Caco-2 (cell line): ENCODE measurements around the gene SSR3. TPM values are rescaled to one million over a fixed set of nuclear protein-coding genes. Genes with fewer than 3 reads are reported as not detected.

Experiments
- BruUV-seq: library from RNA; stranded (reverse); fragments of 400-500 nt; replicated peaks from 2 replicates; lab custom pipeline; 2021; lab: Mats Ljungman, UMichigan
- CTCF ChIA-PET: fragments of 300-600 bp; sonication (Branson Sonifier 250); formaldehyde crosslinking; loops from one replicate; lab custom pipeline; 2022; ENCODE audit warnings: antibody characterized with exemption; lab: Charles Lee
- POLR2A ChIA-PET: fragments of 300-600 bp; sonication (Branson Sonifier 250); formaldehyde crosslinking; loops from one replicate; lab custom pipeline; 2022; ENCODE audit warnings: antibody characterized with exemption; lab: Charles Lee
- DNase-seq, 2 experiments: peaks; one replicate each; pipeline versions ENCODE4 v3.0.0 to v3.0.0-alpha.2; 2020 to 2022
- H3K27me3 ChIP-seq: replicated peaks from 2 replicates; pipeline ENCODE4 v1.6.0; 2011; ENCODE audit warnings: low read length; ENCODE audit not compliant: control insufficient read depth, insufficient read depth
- H3K36me3 ChIP-seq: 2 replicates; pipeline ENCODE4 v1.5.1; 2011; ENCODE audit warnings: low read length; ENCODE audit not compliant: control insufficient read depth, insufficient read depth
- H3K4me1 ChIP-seq: fragments of 250-450 bp; sonication (Bioruptor Pico); 2 replicates; pipeline ENCODE4 v1.5.1; 2020; ENCODE audit warnings: mild to moderate bottlenecking
- H3K4me3 ChIP-seq: 2 replicates; pipeline ENCODE4 v1.5.1; 2011; ENCODE audit warnings: low read depth, mild to moderate bottlenecking, control low read depth, low read length
- H3K9me3 ChIP-seq: fragments of 250-450 bp; sonication (Bioruptor Pico); 2 replicates; pipeline ENCODE4 v1.5.1; 2020; ENCODE audit warnings: mild to moderate bottlenecking, moderate library complexity
- H3K27ac Mint-ChIP-seq: one replicate; pipeline ENCODE4 v1.8.0; 2022; ENCODE audit warnings: mixed read lengths; ENCODE audit not compliant: unreplicated experiment
- H3K27me3 Mint-ChIP-seq: one replicate; pipeline ENCODE4 v1.8.0; 2022; ENCODE audit warnings: mixed read lengths; ENCODE audit not compliant: insufficient read depth, unreplicated experiment
- H3K36me3 Mint-ChIP-seq: one replicate; pipeline ENCODE4 v1.8.0; 2022; ENCODE audit warnings: mild to moderate bottlenecking, mixed read lengths; ENCODE audit not compliant: insufficient read depth, unreplicated experiment
- H3K4me1 Mint-ChIP-seq: one replicate; pipeline ENCODE4 v1.8.0; 2022; ENCODE audit warnings: low read depth, mixed read lengths; ENCODE audit not compliant: unreplicated experiment
- H3K4me3 Mint-ChIP-seq: one replicate; pipeline ENCODE4 v1.8.0; 2022; ENCODE audit warnings: mild to moderate bottlenecking, moderate library complexity, mixed read lengths; ENCODE audit not compliant: unreplicated experiment
- H3K9me3 Mint-ChIP-seq: one replicate; pipeline ENCODE4 v1.8.0; 2022; ENCODE audit warnings: mixed read lengths; ENCODE audit not compliant: unreplicated experiment
- CTCF ChIP-seq, 2 experiments: fragments of 200-600 bp in 1 of 2; IDR thresholded peaks; 1 replicate in 1 of 2; 2 replicates in 1 of 2; pipeline versions ENCODE4 v1.5.1 to v1.8.0; 2011 to 2022; ENCODE audit warnings: antibody characterized with exemption in 1 of 2, control low read depth in 1 of 2, inconsistent platforms in 1 of 2, low read depth in 1 of 2, low read length in 1 of 2, mild to moderate bottlenecking in 1 of 2, moderate library complexity in 1 of 2; ENCODE audit not compliant: insufficient read depth in 1 of 2, severe bottlenecking in 1 of 2, unreplicated experiment in 1 of 2
- intact Hi-C: fragments of 100-400 bp; cut with micrococcal nuclease; formaldehyde crosslinking; loops from one replicate; pipeline ENCODE4 v1.10.0; 2022; ENCODE audit not compliant: unreplicated experiment
- total RNA-seq: library from RNA; stranded (reverse); gene quantifications from 2 replicates; pipeline ENCODE4 v1.2.3, GENCODE V29; 2022

Gene SSR3
- total RNA-seq, 1 experiment from 2014 or later, result 186 TPM

- no peak overlapping the region for H3K4me3 Mint-ChIP-seq
- no peak overlapping the region for H3K4me3 ChIP-seq
- no TSS peak for BruUV-seq
- DNase-seq, result no peak
- ChIA-PET POLR2A (no interaction called here), CTCF (no interaction called here)
- H3K27me3 ChIP-seq, result no peaks in the 10 kb centered on the region
- intact Hi-C loops, result no loop called here
- peaks cover 5% of the 10 kb centered on the region; the same call in 1 of the 2 replicates for H3K4me1 ChIP-seq
- no peak overlapping the region for H3K27ac Mint-ChIP-seq
- H3K4me1 Mint-ChIP-seq, result peaks cover 15% of the 10 kb centered on the region
- no peaks in the 10 kb centered on the region for H3K9me3 ChIP-seq
- no peak for TF ChIP-seq CTCF (IDR thresholded peaks at IDR 0.05; ENCODE audit: insufficient read depth in 1 of 2, low read depth in 1 of 2, low read length in 1 of 2, severe bottlenecking in 1 of 2, unreplicated experiment in 1 of 2)
- H3K27me3 Mint-ChIP-seq, result no peaks in the 10 kb centered on the region
- H3K36me3 ChIP-seq, result no peaks in the 10 kb centered on the region; the same call in none of the 2 replicates
- H3K36me3 Mint-ChIP-seq, result peaks cover 82% of the 10 kb centered on the region
- H3K9me3 Mint-ChIP-seq, result no peaks in the 10 kb centered on the region
Observed at GRCh38 chr3:156548041-156548687, 6.8 kb downstream of the SSR3 start.

- Mint-ChIP-seq H3K36me3 (peaks cover 81% of the 10 kb centered on the region), H3K27ac (no peak overlapping the region), H3K9me3 (no peaks in the 10 kb centered on the region), H3K4me3 (no peak overlapping the region), H3K4me1 (peaks cover 15% of the 10 kb centered on the region), H3K27me3 (no peaks in the 10 kb centered on the region)
- no peaks in the 10 kb centered on the region for H3K27me3 ChIP-seq
- H3K36me3 ChIP-seq, result no peaks in the 10 kb centered on the region; the same call in none of the 2 replicates
- TF ChIP-seq CTCF (IDR thresholded peaks at IDR 0.05; ENCODE audit: insufficient read depth in 1 of 2, low read depth in 1 of 2, low read length in 1 of 2, severe bottlenecking in 1 of 2, unreplicated experiment in 1 of 2), result no peak
- intact Hi-C loops, result no loop called here
- POLR2A ChIA-PET, result no interaction called here
- H3K4me1 ChIP-seq, result 0 out of 2 replicates have a peak, but pooled peaks cover 3% of the 10 kb centered on the region
- H3K9me3 ChIP-seq, result no peaks in the 10 kb centered on the region
- H3K4me3 ChIP-seq, result no peak overlapping the region
- BruUV-seq, result no TSS peak
- DNase-seq, result no peak
- CTCF ChIA-PET, result no interaction called here
Observed at GRCh38 chr3:156547637-156548036, 7.3 kb downstream of the SSR3 start.

- H3K4me1 Mint-ChIP-seq, result no peaks in the 10 kb centered on the region
- H3K4me3 Mint-ChIP-seq, result no peak overlapping the region
- no peak for DNase-seq
- no peaks in the 10 kb centered on the region for H3K27me3 Mint-ChIP-seq
- intact Hi-C loops, result no loop called here
- no peak for TF ChIP-seq CTCF (IDR thresholded peaks at IDR 0.05; ENCODE audit: insufficient read depth in 1 of 2, low read depth in 1 of 2, low read length in 1 of 2, severe bottlenecking in 1 of 2, unreplicated experiment in 1 of 2)
- CTCF ChIA-PET, result no interaction called here
- no peaks in the 10 kb centered on the region for H3K9me3 Mint-ChIP-seq
- no peaks in the 10 kb centered on the region; the same call in none of the 2 replicates for H3K36me3 ChIP-seq
- POLR2A ChIA-PET, result no interaction called here
- no peaks in the 10 kb centered on the region for H3K27me3 ChIP-seq
- H3K4me1 ChIP-seq, result no peaks in the 10 kb centered on the region
- H3K4me3 ChIP-seq, result no peak overlapping the region
- H3K36me3 Mint-ChIP-seq, result peaks cover 70% of the 10 kb centered on the region
- BruUV-seq, result no TSS peak
- H3K27ac Mint-ChIP-seq, result no peak overlapping the region
- H3K9me3 ChIP-seq, result no peaks in the 10 kb centered on the region
Observed at GRCh38 chr3:156543043-156543555, 11.8 kb downstream of the SSR3 start.
